OCI-LY7 (cell line): Measurements from ENCODE around the gene P2RY14.

Experiments used
- CTCF ChIP-seq: fragments of 200-600 bp; sonication (generic); conservative IDR thresholded peaks from 2 replicates; pipeline ENCODE4 v1.5.1; 2014; ENCODE audit warnings: mild to moderate bottlenecking, antibody characterized with exemption, low read length, moderate library complexity, mixed read lengths
- EZH2phosphoT487 ChIP-seq: fragments of 200-600 bp; sonication (generic); IDR thresholded peaks from 2 replicates; pipeline ENCODE4 v1.6.1; 2018; ENCODE audit warnings: low read depth, borderline replicate concordance, mild to moderate bottlenecking, mixed run types, antibody characterized with exemption, low read length, moderate library complexity, mixed read lengths

- no peak for TF ChIP-seq CTCF
- TF ChIP-seq EZH2phosphoT487 = no peak
Observed at GRCh38 chr3:151203051-151203420, 75.3 kb downstream of the P2RY14 start, which contains the start of gene GPR171.
